GM21528 (cell line): ENCODE data around the gene FSCN2.

Source experiments
- ATAC-seq: cut with Tn5 transposase; IDR thresholded peaks from one replicate; pipeline ENCODE4 v1.9.1; 2021; ENCODE audit warnings: mild to moderate bottlenecking, moderate library complexity; ENCODE audit not compliant: unreplicated experiment, low FRiP score

Gene FSCN2

GRCh38 chr17:81552244-81553017 is 24.3 kb downstream of the FSCN2 start, which contains the start of gene FAAP100:
FAAP100 (minus strand) TSS chr17:81552353; CDS start chr17:81552330, 23 bp downstream.
- ATAC-seq, result peak; percentile 55

- peak; percentile 30 for ATAC-seq
These were observed 24.9 kb downstream of the FSCN2 start for GRCh38 chr17:81553018-81553615.

GRCh38 chr17:81553616-81554181 is 25.5 kb downstream of the FSCN2 start:
- ATAC-seq, result no peak

GRCh38 chr17:81556175-81556691 is 28.1 kb downstream of the FSCN2 start:
- ATAC-seq, result no peak

- ATAC-seq, result no peak
These were observed 28.7 kb downstream of the FSCN2 start for GRCh38 chr17:81556863-81557262.

- ATAC-seq, result no peak
These were observed 29.3 kb downstream of the FSCN2 start for GRCh38 chr17:81557276-81558114.

- ATAC-seq, result no peak
These were observed 29.9 kb downstream of the FSCN2 start for GRCh38 chr17:81558115-81558468.

GRCh38 chr17:81558941-81559806 is 31.0 kb downstream of the FSCN2 start:
- no peak for ATAC-seq

GRCh38 chr17:81561494-81561885 is 33.3 kb downstream of the FSCN2 start:
- no peak for ATAC-seq

GRCh38 chr17:81563861-81564586 is 35.8 kb downstream of the FSCN2 start:
- no peak for ATAC-seq

GRCh38 chr17:81564778-81565177 is 36.6 kb downstream of the FSCN2 start:
- ATAC-seq, result no peak

GRCh38 chr17:81565231-81565630 is 37.1 kb downstream of the FSCN2 start:
- ATAC-seq, result no peak

- no peak for ATAC-seq
These were observed 38.4 kb downstream of the FSCN2 start for GRCh38 chr17:81566461-81567126.

GRCh38 chr17:81567191-81567590 is 39.0 kb downstream of the FSCN2 start:
- ATAC-seq, result no peak

- no peak for ATAC-seq
These were observed 40.2 kb downstream of the FSCN2 start for GRCh38 chr17:81568416-81568815.

- ATAC-seq, result no peak
These were observed 41.9 kb downstream of the FSCN2 start for GRCh38 chr17:81569986-81570514.

- ATAC-seq, result no peak
These were observed 42.8 kb downstream of the FSCN2 start for GRCh38 chr17:81570964-81571363.

- no peak for ATAC-seq
These were observed 44.5 kb downstream of the FSCN2 start for GRCh38 chr17:81572563-81573168.
